Nephron (organoid): Measurements from ENCODE around the gene DPH2.
A peak's percentile ranks its signal among the peaks of the same experiment; 100 is the strongest.

Experiments used
- H3K27ac Mint-ChIP-seq, 3 experiments: 2 replicates each; pipeline ENCODE4 v1.8.0; 2020; ENCODE audit warnings: mixed read lengths in 3 of 3, mild to moderate bottlenecking in 2 of 3, moderate library complexity in 1 of 3
- H3K27me3 Mint-ChIP-seq: 2 replicates; pipeline ENCODE4 v1.8.0; 2021; ENCODE audit warnings: low read depth, mild to moderate bottlenecking, moderate library complexity, mixed read lengths
- H3K36me3 Mint-ChIP-seq: 2 replicates; pipeline ENCODE4 v1.8.0; 2020; ENCODE audit warnings: low read depth, mixed read lengths
- H3K4me1 Mint-ChIP-seq: 2 replicates; pipeline ENCODE4 v1.8.0; 2020; ENCODE audit warnings: mixed read lengths
- H3K4me3 Mint-ChIP-seq, 3 experiments: 2 replicates each; pipeline ENCODE4 v1.8.0; 2020; ENCODE audit warnings: mild to moderate bottlenecking in 3 of 3, mixed read lengths in 3 of 3, moderate library complexity in 2 of 3
- H3K9me3 Mint-ChIP-seq: 2 replicates; pipeline ENCODE4 v1.8.0; 2020; ENCODE audit warnings: mixed read lengths
- CTCF ChIP-seq, 3 experiments: fragments of 200-600 bp; sonication (generic); IDR thresholded peaks; one replicate each; pipeline ENCODE4 v1.5.0; 2021; ENCODE audit warnings: antibody characterized with exemption in 3 of 3; ENCODE audit not compliant: unreplicated experiment in 3 of 3

DPH2 gene

GRCh38 chr1:43946236-43947060, 23.4 kb upstream of the DPH2 start, which contains the start of gene IPO13:
Gene IPO13, plus strand, starts transcription at chr1:43946950. Its CDS starts 651 bp downstream, at chr1:43947601.
- Mint-ChIP-seq H3K27me3 (no peaks in the 10 kb centered on the region), H3K4me1 (peaks cover 53% of the 10 kb centered on the region), H3K4me3 (peak within 1 kb of the TSS; percentile 87 to 94 (median 90)), H3K9me3 (no peaks in the 10 kb centered on the region), H3K27ac (peak within 1 kb of the TSS; percentile 91 to 97 (median 93)), H3K36me3 (peaks cover 8% of the 10 kb centered on the region)
- peak; percentile 61 to 78 (median 62) for TF ChIP-seq CTCF (IDR thresholded peaks at IDR 0.05; ENCODE audit: unreplicated experiment in 3 of 3)

GRCh38 chr1:43947061-43947873, 22.5 kb upstream of the DPH2 start:
- Mint-ChIP-seq H3K36me3 (peaks cover 8% of the 10 kb centered on the region), H3K4me3 (peak overlapping the region; percentile 87 to 94 (median 90)), H3K27ac (peak overlapping the region; percentile 91 to 97 (median 93)), H3K9me3 (no peaks in the 10 kb centered on the region), H3K4me1 (peaks cover 56% of the 10 kb centered on the region), H3K27me3 (no peaks in the 10 kb centered on the region)
- TF ChIP-seq CTCF (IDR thresholded peaks at IDR 0.05; ENCODE audit: unreplicated experiment in 3 of 3): no peak

DNA sequence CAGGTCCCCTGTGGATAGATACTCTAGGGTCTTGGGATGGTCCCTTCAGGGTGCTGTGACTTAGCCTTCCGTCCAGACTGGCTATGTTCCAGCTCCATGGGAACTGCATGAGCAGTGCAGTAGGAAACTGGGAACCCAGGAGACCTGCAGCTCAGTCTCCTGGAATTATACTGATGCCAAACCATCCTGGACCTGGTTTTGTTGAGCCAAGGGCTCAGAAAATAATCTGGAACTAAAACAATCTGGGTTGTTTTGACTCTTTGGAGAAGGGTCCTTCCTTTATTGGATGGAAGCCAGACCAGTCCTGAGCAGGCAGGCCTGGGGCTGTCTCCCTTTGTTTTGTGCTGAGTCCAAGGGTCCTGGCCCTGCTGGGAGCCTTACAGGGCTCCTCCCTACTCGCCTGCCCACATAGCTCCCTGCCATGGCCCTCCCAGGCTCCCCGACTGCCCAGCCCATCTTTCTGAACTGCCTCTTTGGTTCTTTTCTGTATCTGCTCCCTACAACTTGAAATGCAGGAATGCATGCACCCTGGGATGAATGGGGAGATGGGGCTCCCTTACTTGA, 21.9 kb upstream of the DPH2 start:
- peak overlapping the region; percentile 90 to 97 (median 91) for H3K27ac Mint-ChIP-seq
- H3K36me3 Mint-ChIP-seq: peaks cover 8% of the 10 kb centered on the region
- peaks cover 60% of the 10 kb centered on the region for H3K4me1 Mint-ChIP-seq
- H3K9me3 Mint-ChIP-seq: no peaks in the 10 kb centered on the region
- TF ChIP-seq CTCF (IDR thresholded peaks at IDR 0.05; ENCODE audit: unreplicated experiment in 3 of 3): no peak
- H3K4me3 Mint-ChIP-seq: peak overlapping the region; percentile 87 to 94 (median 90)
- H3K27me3 Mint-ChIP-seq: no peaks in the 10 kb centered on the region

DNA sequence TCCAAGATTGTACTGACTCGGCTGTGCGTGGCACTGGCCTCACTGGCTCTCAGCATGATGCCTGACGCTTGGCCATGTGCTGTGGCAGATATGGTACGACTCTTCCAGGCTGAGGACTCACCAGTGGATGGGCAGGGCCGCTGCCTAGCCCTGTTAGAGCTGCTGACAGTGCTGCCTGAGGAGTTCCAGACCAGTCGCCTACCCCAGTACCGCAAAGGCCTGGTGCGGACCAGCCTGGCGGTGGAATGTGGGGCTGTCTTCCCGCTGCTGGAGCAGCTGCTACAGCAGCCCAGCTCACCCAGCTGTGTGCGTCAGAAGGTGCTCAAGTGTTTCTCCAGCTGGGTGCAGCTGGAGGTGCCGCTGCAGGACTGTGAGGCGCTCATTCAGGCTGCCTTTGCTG, 20.1 kb upstream of the DPH2 start:
- peak overlapping the region; percentile 52 to 94 (median 87) for H3K4me3 Mint-ChIP-seq
- peaks cover 70% of the 10 kb centered on the region for H3K4me1 Mint-ChIP-seq
- H3K27ac Mint-ChIP-seq: peak overlapping the region in 1 of 3 experiments; percentile 47
- H3K9me3 Mint-ChIP-seq: no peaks in the 10 kb centered on the region
- no peak for TF ChIP-seq CTCF (IDR thresholded peaks at IDR 0.05; ENCODE audit: unreplicated experiment in 3 of 3)
- H3K27me3 Mint-ChIP-seq: no peaks in the 10 kb centered on the region
- peaks cover 8% of the 10 kb centered on the region for H3K36me3 Mint-ChIP-seq

DNA sequence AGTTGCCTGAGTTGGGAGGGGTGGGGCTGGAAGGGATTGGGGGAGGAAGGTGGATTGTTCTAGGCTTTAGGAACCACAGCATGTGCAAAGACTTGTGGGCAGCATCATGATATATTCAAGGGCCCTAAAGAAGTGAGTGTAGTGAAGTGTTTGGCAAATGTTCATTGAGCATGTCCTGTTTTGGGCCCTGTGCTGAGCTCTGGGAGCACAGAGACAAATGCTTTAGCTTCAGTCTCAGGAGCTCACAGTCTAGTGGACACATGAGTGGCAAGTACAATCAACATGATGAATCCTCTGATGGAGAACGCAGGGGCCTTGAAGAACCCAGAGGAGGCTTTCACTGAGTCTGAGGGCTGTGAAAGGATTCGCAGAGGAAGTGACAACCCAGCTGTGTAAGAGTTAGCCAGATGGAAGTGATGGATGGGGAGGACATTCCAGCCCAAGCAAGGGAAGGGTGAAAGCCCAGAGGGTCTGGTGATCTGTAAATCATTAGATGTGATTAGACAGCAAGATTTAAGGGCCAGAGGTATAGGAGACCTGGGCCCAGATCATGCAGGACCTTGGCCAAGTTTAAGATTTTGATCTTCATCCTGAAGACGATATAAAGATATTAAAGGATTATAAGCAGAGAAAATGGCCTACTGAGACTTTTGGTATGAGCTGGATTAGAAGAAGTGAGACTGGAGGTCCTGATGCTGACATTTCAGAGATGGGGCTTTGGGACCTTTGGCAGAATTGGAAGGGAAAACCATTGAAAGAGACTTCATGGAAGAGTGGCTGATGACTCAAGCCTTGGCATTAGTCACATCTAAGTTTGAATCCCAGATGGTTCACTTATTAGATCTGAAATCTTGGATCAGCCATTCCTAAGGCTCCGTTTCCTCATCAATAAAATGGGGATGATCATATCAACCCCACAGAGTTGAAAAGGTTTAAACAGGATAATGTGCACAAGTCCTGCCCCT, 18.5 kb upstream of the DPH2 start:
- no peak overlapping the region for H3K27ac Mint-ChIP-seq
- TF ChIP-seq CTCF (IDR thresholded peaks at IDR 0.05; ENCODE audit: unreplicated experiment in 3 of 3): no peak

More for the DNA sequence above, 18.5 kb upstream of the DPH2 start:
- no peaks in the 10 kb centered on the region for H3K9me3 Mint-ChIP-seq
- H3K27me3 Mint-ChIP-seq: no peaks in the 10 kb centered on the region
- H3K4me3 Mint-ChIP-seq: peak overlapping the region in 1 of 3 experiments; percentile 87
- peaks cover 62% of the 10 kb centered on the region for H3K4me1 Mint-ChIP-seq
- peaks cover 8% of the 10 kb centered on the region for H3K36me3 Mint-ChIP-seq
